Transverse colon (tissue), 4 donors: Measurements from ENCODE around the gene C1QTNF5. TPM values are rescaled to one million over a fixed set of nuclear protein-coding genes. Genes with fewer than 3 reads are reported as not detected.

Source experiments
- DNase-seq: peaks from one replicate; pipeline ENCODE4 v3.0.0-alpha.2; 2019
- H3K27ac ChIP-seq, 4 donors: fragments of 200-600 bp; sonication (generic); 2 replicates each; pipeline ENCODE4 v1.5.1; 2016 to 2018; ENCODE audit warnings: inconsistent platforms in 4 of 4
- H3K27me3 ChIP-seq: fragments of 200-600 bp; sonication (generic); 2 replicates; pipeline ENCODE4 v1.5.1; 2017; ENCODE audit warnings: inconsistent platforms
- H3K36me3 ChIP-seq, 4 donors: fragments of 200-600 bp; sonication (generic); 2 replicates each; pipeline ENCODE4 v1.5.1; 2017 to 2019; ENCODE audit warnings: inconsistent platforms in 4 of 4
- H3K4me1 ChIP-seq, 4 donors: fragments of 200-600 bp; sonication (generic); 2 replicates each; pipeline ENCODE4 v1.5.1; 2017 to 2020; ENCODE audit warnings: inconsistent platforms in 4 of 4
- H3K4me3 ChIP-seq, 4 donors: fragments of 200-600 bp; sonication (generic); 1 replicate in 1 of 4; 2 replicates in 3 of 4; pipeline versions ENCODE4 v1.5.1 to v1.6.1; 2017 to 2019; ENCODE audit warnings: inconsistent platforms in 4 of 4
- H3K9me3 ChIP-seq, 2 donors: fragments of 200-600 bp; sonication (generic); 2 replicates each; pipeline ENCODE4 v1.5.1; 2017 to 2019; ENCODE audit warnings: inconsistent platforms in 2 of 2
- CTCF ChIP-seq, 5 experiments: fragments of 200-600 bp in 3 of 5; fragments of 450-650 bp in 2 of 5; sonication (generic) in 3 of 5; IDR thresholded peaks; 1 replicate in 2 of 5; 2 replicates in 3 of 5; pipeline ENCODE4 v1.5.1; 2016 to 2017; ENCODE audit warnings: antibody characterized with exemption in 5 of 5, inconsistent platforms in 3 of 5, mild to moderate bottlenecking in 2 of 5, moderate library complexity in 1 of 5
- EP300 ChIP-seq: sonication (generic); formaldehyde crosslinking; IDR thresholded peaks from one replicate; pipeline ENCODE4 v1.6.1; 2017; ENCODE audit warnings: antibody characterized with exemption, low read depth
- POLR2A ChIP-seq: fragments of 450-650 bp; IDR thresholded peaks from one replicate; pipeline ENCODE4 v1.6.1; 2016; ENCODE audit warnings: antibody characterized with exemption, mild to moderate bottlenecking, moderate library complexity
- POLR2AphosphoS5 ChIP-seq, 3 donors: sonication (generic); formaldehyde crosslinking; IDR thresholded peaks; one replicate each; pipeline ENCODE4 v1.6.1; 2016; ENCODE audit warnings: antibody characterized with exemption in 3 of 3
- WGBS, 2 donors: methylation state at CpG; one replicate each; pipeline ENCODE4 v1.1.5; 2018; ENCODE audit warnings: low coverage in 1 of 2; 5-methylcytosine and 5-hydroxymethylcytosine counted together
- in situ Hi-C, 4 donors: fragments of 200-750 bp; cut with MboI; loops; one replicate each; pipeline versions ENCODE4 v1.15.0 to v1.15.1; 2017; ENCODE audit warnings: low sequenced_read_pairs in 3 of 4, low pct_ligation_motif_present in 1 of 4, low pct_unique_long_range_greater_than_20kb in 1 of 4
- intact Hi-C: fragments of 100-400 bp; cut with DNase I; formaldehyde crosslinking; loops from one replicate; pipeline ENCODE4 v1.15.1; 2023; ENCODE audit warnings: low total_unique reads
- total RNA-seq, 4 donors: library from RNA; depleted of rRNA; stranded (reverse); fragments of >200 nt; gene quantifications; one replicate each; pipeline ENCODE4 v1.1.0, GENCODE V29; 2016

C1QTNF5 gene
- total RNA-seq, 4 donors from 2014 or later, result 7.6 to 20.5 (median 11.4) TPM

GRCh38 chr11:119363851-119364590, 23.3 kb upstream of the C1QTNF5 start:
- intact Hi-C loops (no loop called here), in situ Hi-C loops (no loop called here)
- no peak for TF ChIP-seq CTCF (IDR thresholded peaks at IDR 0.05)
- peak in 1 of 3 donors; percentile 46 for TF ChIP-seq POLR2AphosphoS5 (IDR thresholded peaks at IDR 0.05)
- Histone ChIP-seq H3K9me3 (no peaks in the 10 kb centered on the region), H3K36me3 (no peaks in the 10 kb centered on the region), H3K4me3 (peak overlapping the region; percentile 40 to 61 (median 46)), H3K27ac (peak overlapping the region; percentile 80 to 88 (median 86)), H3K27me3 (peaks cover 14% of the 10 kb centered on the region), H3K4me1 (peaks cover 43 to 77% (median 67%) of the 10 kb centered on the region in 4 donors)
- peak; percentile 68 for DNase-seq
- WGBS, 2 donors, result 6% methylated on average over 50 of the region's 88 CpGs; no CpG with 5 or more reads in 1 of the 2 donors

- H3K4me3 ChIP-seq, result peak overlapping the region; percentile 40 to 61 (median 46)
- no peaks in the 10 kb centered on the region for H3K9me3 ChIP-seq
- intact Hi-C loops, result no loop called here
- in situ Hi-C loops, result no loop called here
- no peak for DNase-seq
- peaks cover 14% of the 10 kb centered on the region for H3K27me3 ChIP-seq
- TF ChIP-seq POLR2AphosphoS5 (IDR thresholded peaks at IDR 0.05), result no peak
- no peak for TF ChIP-seq POLR2A
- H3K4me1 ChIP-seq, result peaks cover 35 to 69% (median 60%) of the 10 kb centered on the region in 4 donors
- H3K27ac ChIP-seq, result peak overlapping the region; percentile 80 to 88 (median 86)
- 30 to 46% methylated on average over 2 to 42 of the region's 44 CpGs for WGBS, 2 donors
- no peaks in the 10 kb centered on the region for H3K36me3 ChIP-seq
Measured at GRCh38 chr11:119363081-119363850, 22.6 kb upstream of the C1QTNF5 start.

- Histone ChIP-seq H3K4me1 (peaks cover 29 to 64% (median 54%) of the 10 kb centered on the region in 4 donors), H3K27me3 (peaks cover 14% of the 10 kb centered on the region), H3K36me3 (no peaks in the 10 kb centered on the region), H3K27ac (peak overlapping the region; percentile 80 to 88 (median 86)), H3K4me3 (peak overlapping the region in 3 of 4 donors; percentile 40 to 61 (median 49)), H3K9me3 (no peaks in the 10 kb centered on the region)
- TF ChIP-seq EP300 (no peak), POLR2AphosphoS5 (IDR thresholded peaks at IDR 0.05) (no peak), POLR2A (no peak), CTCF (IDR thresholded peaks at IDR 0.05) (no peak)
- in situ Hi-C loops (no loop called here), intact Hi-C loops (no loop called here)
- DNase-seq, result no peak
- WGBS, 2 donors, result 88 to 100% methylated on average over 2 to 5 of the region's 5 CpGs
Measured at GRCh38 chr11:119362741-119363080, 22.0 kb upstream of the C1QTNF5 start.

GRCh38 chr11:119361941-119362725, 21.4 kb upstream of the C1QTNF5 start:
- intact Hi-C loops, result no loop called here
- in situ Hi-C loops, result no loop called here

More at GRCh38 chr11:119361941-119362725, 21.4 kb upstream of the C1QTNF5 start:
- TF ChIP-seq POLR2AphosphoS5 (IDR thresholded peaks at IDR 0.05) (no peak), CTCF (IDR thresholded peaks at IDR 0.05) (no peak), POLR2A (no peak)
- Histone ChIP-seq H3K4me1 (peaks cover 24 to 58% (median 49%) of the 10 kb centered on the region in 4 donors), H3K27me3 (peaks cover 14% of the 10 kb centered on the region), H3K4me3 (peak overlapping the region in 2 of 4 donors; percentile 40 to 61), H3K36me3 (no peaks in the 10 kb centered on the region), H3K27ac (peak overlapping the region; percentile 33 to 86 (median 82)), H3K9me3 (no peaks in the 10 kb centered on the region)
- WGBS, 2 donors, result 86 to 93% methylated on average over 3 to 11 of the region's 11 CpGs
- DNase-seq, result no peak
